T-helper 9 cell (primary cell): ENCODE data around the gene YIPF4.
A peak's percentile ranks its signal among the peaks of the same experiment; 100 is the strongest.
"Not testable (repeated sequence)": the region's sequence is repeated elsewhere in the genome, so short reads cannot be mapped to it uniquely, and the experiment has no call there.

Experiments
- DNase-seq: peaks from one replicate; pipeline ENCODE4 v3.0.0-alpha.2; 2020
- total RNA-seq, 2 donors: gene quantifications; one replicate each; lab custom pipeline; 2026; lab: John Stamatoyannopoulos, UW

The YIPF4 gene
- total RNA-seq = 25.8 to 74.8 reads per million in 2 donors

- DNase-seq = peak; percentile 81
Observed at GRCh38 chr2:32277674-32278477, at the start of gene YIPF4. Gene YIPF4 (plus strand): TSS chr2:32277904. CDS start chr2:32278156, 252 bp downstream.

GRCh38 chr2:32228181-32228580 is 49.5 kb upstream of the YIPF4 start:
- DNase-seq = no peak

GRCh38 chr2:32229635-32230034 is 48.1 kb upstream of the YIPF4 start:
- no peak for DNase-seq

GRCh38 chr2:32231959-32232358 is 45.7 kb upstream of the YIPF4 start:
- no peak for DNase-seq

- no peak for DNase-seq
Observed at GRCh38 chr2:32235315-32235714, 42.4 kb upstream of the YIPF4 start.

- DNase-seq = no peak
Observed at GRCh38 chr2:32237488-32237887, 40.2 kb upstream of the YIPF4 start.

- no peak for DNase-seq
Observed at GRCh38 chr2:32237996-32238395, 39.7 kb upstream of the YIPF4 start.

- no peak for DNase-seq
Observed at GRCh38 chr2:32242331-32242730, 35.4 kb upstream of the YIPF4 start.

- no peak for DNase-seq
Observed at GRCh38 chr2:32246911-32247310, 30.8 kb upstream of the YIPF4 start.

GRCh38 chr2:32248299-32248698 is 29.4 kb upstream of the YIPF4 start:
- DNase-seq = no peak

- no peak for DNase-seq
Observed at GRCh38 chr2:32249731-32250236, 27.9 kb upstream of the YIPF4 start.

- DNase-seq = no peak
Observed at GRCh38 chr2:32250290-32250689, 27.4 kb upstream of the YIPF4 start.

- no peak for DNase-seq
Observed at GRCh38 chr2:32258242-32258641, 19.5 kb upstream of the YIPF4 start.

- DNase-seq = no peak
Observed at GRCh38 chr2:32260376-32260775, 17.3 kb upstream of the YIPF4 start.

GRCh38 chr2:32262105-32262504 is 15.6 kb upstream of the YIPF4 start:
- no peak for DNase-seq

- DNase-seq = no peak
Observed at GRCh38 chr2:32264422-32265105, 13.1 kb upstream of the YIPF4 start, which contains the start of gene NLRC4. Gene NLRC4 (minus strand): TSS chr2:32264886. CDS start chr2:32256775, 8,111 bp downstream.

- no peak for DNase-seq
Observed at GRCh38 chr2:32271063-32271462, 6.6 kb upstream of the YIPF4 start.

GRCh38 chr2:32272279-32272678 is 5.4 kb upstream of the YIPF4 start:
- DNase-seq = no peak

GRCh38 chr2:32274289-32274688 is 3.4 kb upstream of the YIPF4 start:
- no peak for DNase-seq

GRCh38 chr2:32275790-32276189 is 1.9 kb upstream of the YIPF4 start:
- not testable (repeated sequence) for DNase-seq

GRCh38 chr2:32277363-32277673 is 386 bp upstream of the YIPF4 start:
- DNase-seq = no peak

- DNase-seq = no peak
Observed at GRCh38 chr2:32278478-32278853, 762 bp downstream of the YIPF4 start.

- DNase-seq = no peak
Observed at GRCh38 chr2:32284321-32284720, 6.6 kb downstream of the YIPF4 start.
